Suppressor macrophage treated with lipopolysaccharide for 1 hour (primary cell): ENCODE measurements around the gene PPP1R10.
A peak's percentile ranks its signal among the peaks of the same experiment; 100 is the strongest.

ENCODE experiments used
- DNase-seq, 3 donors: peaks; one replicate each; pipeline ENCODE4 v3.0.0-alpha.2; 2020 to 2022

PPP1R10 gene

GRCh38 chr6:30618270-30618797, 1.3 kb upstream of the PPP1R10 start:
- DNase-seq: no peak

GRCh38 chr6:30617565-30618269, 674 bp upstream of the PPP1R10 start, which contains the start of gene MRPS18B:
Gene MRPS18B, plus strand, starts transcription at chr6:30617840. Its CDS starts 26 bp downstream, at chr6:30617866.
- peak; percentile 97 to 99 (median 98) for DNase-seq

- DNase-seq: peak in 2 of 3 donors; percentile 14 to 31
These were observed 859 bp downstream of the PPP1R10 start for GRCh38 chr6:30615958-30616810.

- DNase-seq: peak; percentile 42 to 53 (median 46)
These were observed 1.7 kb downstream of the PPP1R10 start for GRCh38 chr6:30615219-30615957.

- DNase-seq: peak; percentile 93 to 97 (median 97)
These were observed 2.2 kb downstream of the PPP1R10 start for GRCh38 chr6:30614843-30615218.

GRCh38 chr6:30614044-30614842, 2.8 kb downstream of the PPP1R10 start:
- no peak for DNase-seq

- peak in 2 of 3 donors; percentile 25 to 32 for DNase-seq
These were observed 3.6 kb downstream of the PPP1R10 start for GRCh38 chr6:30613251-30614043.

- DNase-seq: no peak
These were observed 4.3 kb downstream of the PPP1R10 start for GRCh38 chr6:30612687-30613248.

- peak in 1 of 3 donors; percentile 36 for DNase-seq
These were observed 4.8 kb downstream of the PPP1R10 start for GRCh38 chr6:30612213-30612612.

GRCh38 chr6:30611856-30612194, 5.2 kb downstream of the PPP1R10 start:
- no peak for DNase-seq

- DNase-seq: no peak
These were observed 5.7 kb downstream of the PPP1R10 start for GRCh38 chr6:30611150-30611855.

- DNase-seq: no peak
These were observed 7.0 kb downstream of the PPP1R10 start for GRCh38 chr6:30610065-30610464.

GRCh38 chr6:30603961-30604360, 13.1 kb downstream of the PPP1R10 start:
- no peak for DNase-seq

GRCh38 chr6:30601815-30602641, 15.0 kb downstream of the PPP1R10 start:
- no peak for DNase-seq

GRCh38 chr6:30601436-30601814, 15.6 kb downstream of the PPP1R10 start:
- no peak for DNase-seq

- no peak for DNase-seq
These were observed 16.5 kb downstream of the PPP1R10 start for GRCh38 chr6:30600451-30600961.

- DNase-seq: no peak
These were observed 17.3 kb downstream of the PPP1R10 start for GRCh38 chr6:30599625-30600324.

GRCh38 chr6:30598912-30599624, 18.0 kb downstream of the PPP1R10 start:
- DNase-seq: no peak
